ENCODE measurements around the gene LDLRAD3.

The LDLRAD3 gene

GRCh38 chr11:35955636-35956035 lies 11.8 kb downstream of the LDLRAD3 start:
- no peak for ATAC-seq
- TF ChIP-seq GLIS3 (CRISPR knock-in tag; IDR thresholded peaks at IDR 0.05) (no peak), OSR1 (CRISPR knock-in tag; IDR thresholded peaks at IDR 0.05) (no peak), BACH2 (CRISPR knock-in tag; IDR thresholded peaks at IDR 0.05; ENCODE audit: borderline replicate concordance) (no peak), ARNTL (CRISPR knock-in tag; IDR thresholded peaks at IDR 0.05; ENCODE audit: borderline replicate concordance, low read depth) (no peak), TCF4 (CRISPR knock-in tag; IDR thresholded peaks at IDR 0.05; ENCODE audit: borderline replicate concordance) (no peak), ISL1 (CRISPR knock-in tag; IDR thresholded peaks at IDR 0.05) (no peak), PATZ1 (CRISPR knock-in tag; IDR thresholded peaks at IDR 0.05; ENCODE audit: borderline replicate concordance) (no peak), ZFP30 (CRISPR knock-in tag; IDR thresholded peaks at IDR 0.05) (no peak), PPARA (CRISPR knock-in tag; IDR thresholded peaks at IDR 0.05; ENCODE audit: borderline replicate concordance) (no peak), ZFP3 (CRISPR knock-in tag; IDR thresholded peaks at IDR 0.05) (no peak), ZC3H10 (CRISPR knock-in tag; IDR thresholded peaks at IDR 0.05) (no peak), ZNF8 (CRISPR knock-in tag; IDR thresholded peaks at IDR 0.05) (no peak), TSHZ2 (CRISPR knock-in tag; IDR thresholded peaks at IDR 0.05) (no peak), CSRNP3 (CRISPR knock-in tag; IDR thresholded peaks at IDR 0.05) (no peak), RARB (CRISPR knock-in tag; IDR thresholded peaks at IDR 0.05) (no peak), POU6F1 (CRISPR knock-in tag; IDR thresholded peaks at IDR 0.05; ENCODE audit: borderline replicate concordance, low read depth) (no peak), TOX (CRISPR knock-in tag; IDR thresholded peaks at IDR 0.05; ENCODE audit: borderline replicate concordance) (no peak), CSDC2 (CRISPR knock-in tag; IDR thresholded peaks at IDR 0.05) (no peak), ESRRG (CRISPR knock-in tag; IDR thresholded peaks at IDR 0.05) (no peak), ZNF565 (CRISPR knock-in tag; conservative IDR thresholded peaks at IDR 0.05; ENCODE audit: low read depth) (no peak)

GRCh38 chr11:35962369-35963138 lies 18.7 kb downstream of the LDLRAD3 start:
- no peak for ATAC-seq
- no peak for TF ChIP-seq CSDC2 (CRISPR knock-in tag; IDR thresholded peaks at IDR 0.05)
- TF ChIP-seq PATZ1 (CRISPR knock-in tag; IDR thresholded peaks at IDR 0.05; ENCODE audit: borderline replicate concordance) = no peak
- no peak for TF ChIP-seq GLIS3 (CRISPR knock-in tag; IDR thresholded peaks at IDR 0.05)
- no peak for TF ChIP-seq ZFP3 (CRISPR knock-in tag; IDR thresholded peaks at IDR 0.05)
- no peak for TF ChIP-seq ESRRG (CRISPR knock-in tag; IDR thresholded peaks at IDR 0.05)
- TF ChIP-seq POU6F1 (CRISPR knock-in tag; IDR thresholded peaks at IDR 0.05; ENCODE audit: borderline replicate concordance, low read depth) = no peak
- no peak for TF ChIP-seq TOX (CRISPR knock-in tag; IDR thresholded peaks at IDR 0.05; ENCODE audit: borderline replicate concordance)
- TF ChIP-seq SNAI2 (CRISPR knock-in tag; IDR thresholded peaks at IDR 0.05) = no peak
- TF ChIP-seq TSHZ2 (CRISPR knock-in tag; IDR thresholded peaks at IDR 0.05) = no peak
- no peak for TF ChIP-seq TCF4 (CRISPR knock-in tag; IDR thresholded peaks at IDR 0.05; ENCODE audit: borderline replicate concordance)
- TF ChIP-seq BACH2 (CRISPR knock-in tag; IDR thresholded peaks at IDR 0.05; ENCODE audit: borderline replicate concordance) = no peak
- TF ChIP-seq ARNTL (CRISPR knock-in tag; IDR thresholded peaks at IDR 0.05; ENCODE audit: borderline replicate concordance, low read depth) = no peak
- no peak for TF ChIP-seq RARB (CRISPR knock-in tag; IDR thresholded peaks at IDR 0.05)

Measured in SK-N-SH treated with all-trans-retinoic acid at 6 μM for 48 hours (cell line).